HepG2 (cell line): ENCODE results near the gene HAGH. TPM values are rescaled to one million over a fixed set of nuclear protein-coding genes. Genes with fewer than 3 reads are reported as not detected.
A peak's percentile ranks its signal among the peaks of the same experiment; 100 is the strongest.

Experiments
- ARID4A ChIP-seq: sonication (generic); formaldehyde crosslinking; IDR thresholded peaks from 2 replicates; pipeline ENCODE4 v1.5.0; 2020; ENCODE audit warnings: mild to moderate bottlenecking, missing genetic modification reagents, borderline replicate concordance
- CERS6 ChIP-seq: sonication (generic); formaldehyde crosslinking; IDR thresholded peaks from 2 replicates; pipeline ENCODE4 v1.5.0; 2020; ENCODE audit warnings: missing genetic modification reagents
- CREB1 ChIP-seq, 2 experiments: fragments of 450-650 bp in 1 of 2; IDR thresholded peaks; 2 replicates each; pipeline ENCODE4 v1.6.1; 2016 to 2017; ENCODE audit warnings: control low read depth in 1 of 2, mild to moderate bottlenecking in 1 of 2, missing compliant biosample characterization in 1 of 2, missing genetic modification characterization in 1 of 2
- IRF2 ChIP-seq: IDR thresholded peaks from 2 replicates; pipeline ENCODE4 v1.6.1; 2018; ENCODE audit warnings: missing genetic modification reagents, missing compliant biosample characterization
- IRF9 ChIP-seq: sonication (generic); formaldehyde crosslinking; IDR thresholded peaks from 2 replicates; pipeline ENCODE4 v1.8.0; 2022; ENCODE audit warnings: missing genetic modification reagents, mild to moderate bottlenecking, borderline replicate concordance
- polyA plus RNA-seq, 8 experiments: library from polyadenylated mRNA; depleted of rRNA in 3 of 8; stranded (reverse) in 7 of 8; unstranded in 1 of 8; fragments of >200 nt; fragmentation: Illumina TruSeq in 4 of 8; extraction: Trizol in 4 of 8; gene quantifications; 2 replicates each; pipeline versions ENCODE4 v1.2.1 to v1.2.3, GENCODE V29; 2011 to 2016; ENCODE audit warnings: low read depth in 4 of 8, missing spikeins in 1 of 8, mixed read lengths in 1 of 8; ENCODE audit not compliant: insufficient read depth in 1 of 8
- total RNA-seq, 5 experiments: library from RNA; depleted of rRNA; stranded (reverse); fragments of >200 nt; fragmentation: Illumina TruSeq; extraction: Trizol; gene quantifications; 2 replicates each; pipeline ENCODE4 v1.2.3, GENCODE V29; 2016; ENCODE audit warnings: low read depth in 1 of 5
- TF ChIP-seq, protein P1 (sequence below): sonication (generic); formaldehyde crosslinking; IDR thresholded peaks from 2 replicates; pipeline ENCODE4 v1.4.0; 2020; ENCODE audit warnings: missing genetic modification reagents, borderline replicate concordance
- TF ChIP-seq, protein P2 (sequence below): sonication (generic); formaldehyde crosslinking; IDR thresholded peaks from 2 replicates; pipeline ENCODE4 v1.4.0; 2020; ENCODE audit warnings: missing genetic modification reagents; ENCODE audit errors: not compliant biosample characterization
- TF ChIP-seq, protein P3 (sequence below): sonication (generic); formaldehyde crosslinking; IDR thresholded peaks from 2 replicates; pipeline ENCODE4 v1.4.0; 2020; ENCODE audit warnings: missing genetic modification reagents, borderline replicate concordance
- TF ChIP-seq, protein P4 (sequence below): sonication (generic); formaldehyde crosslinking; IDR thresholded peaks from 2 replicates; pipeline ENCODE4 v1.9.0; 2021; ENCODE audit warnings: missing genetic modification reagents, borderline replicate concordance

Gene HAGH
- total and polyA plus RNA-seq, 2 of the 13 experiments (the other 11 are each of a cell fraction or from before 2014, with no cell fraction given) = 70.4 to 95.4 TPM

DNA sequence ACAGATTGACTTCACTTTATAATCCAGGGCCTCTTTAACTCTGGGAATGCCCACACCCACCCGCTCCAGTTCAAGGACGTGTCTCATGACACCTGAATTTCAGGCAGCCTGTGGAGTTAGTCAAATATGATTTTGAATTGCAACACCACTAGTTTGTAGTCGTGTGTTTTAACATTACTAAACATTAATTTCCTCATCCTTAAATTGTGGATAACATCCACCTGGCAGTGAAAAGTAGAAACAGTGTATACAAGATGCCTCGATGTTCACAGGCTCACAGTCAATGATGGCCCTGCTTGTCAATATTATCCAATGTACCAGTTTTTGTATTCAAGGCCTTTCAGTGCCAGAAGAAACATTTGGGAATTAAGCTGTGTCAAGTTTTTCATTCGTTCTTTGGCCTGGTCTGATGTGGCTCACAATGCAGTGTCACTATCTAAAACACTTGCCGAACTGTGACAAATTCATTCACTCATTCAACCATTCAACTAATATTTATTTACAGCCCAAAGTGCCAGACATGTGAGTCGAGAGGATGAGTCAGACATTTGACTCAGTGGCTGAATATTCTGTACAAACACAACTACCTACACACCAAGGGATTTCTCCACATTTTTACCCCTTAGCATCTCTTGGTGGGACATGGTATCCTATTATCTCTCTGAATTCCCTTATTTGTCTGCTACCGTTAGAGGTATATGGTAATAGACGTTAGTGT lies 43.9 kb upstream of the HAGH start (continued):
- TF ChIP-seq, protein P1, sequence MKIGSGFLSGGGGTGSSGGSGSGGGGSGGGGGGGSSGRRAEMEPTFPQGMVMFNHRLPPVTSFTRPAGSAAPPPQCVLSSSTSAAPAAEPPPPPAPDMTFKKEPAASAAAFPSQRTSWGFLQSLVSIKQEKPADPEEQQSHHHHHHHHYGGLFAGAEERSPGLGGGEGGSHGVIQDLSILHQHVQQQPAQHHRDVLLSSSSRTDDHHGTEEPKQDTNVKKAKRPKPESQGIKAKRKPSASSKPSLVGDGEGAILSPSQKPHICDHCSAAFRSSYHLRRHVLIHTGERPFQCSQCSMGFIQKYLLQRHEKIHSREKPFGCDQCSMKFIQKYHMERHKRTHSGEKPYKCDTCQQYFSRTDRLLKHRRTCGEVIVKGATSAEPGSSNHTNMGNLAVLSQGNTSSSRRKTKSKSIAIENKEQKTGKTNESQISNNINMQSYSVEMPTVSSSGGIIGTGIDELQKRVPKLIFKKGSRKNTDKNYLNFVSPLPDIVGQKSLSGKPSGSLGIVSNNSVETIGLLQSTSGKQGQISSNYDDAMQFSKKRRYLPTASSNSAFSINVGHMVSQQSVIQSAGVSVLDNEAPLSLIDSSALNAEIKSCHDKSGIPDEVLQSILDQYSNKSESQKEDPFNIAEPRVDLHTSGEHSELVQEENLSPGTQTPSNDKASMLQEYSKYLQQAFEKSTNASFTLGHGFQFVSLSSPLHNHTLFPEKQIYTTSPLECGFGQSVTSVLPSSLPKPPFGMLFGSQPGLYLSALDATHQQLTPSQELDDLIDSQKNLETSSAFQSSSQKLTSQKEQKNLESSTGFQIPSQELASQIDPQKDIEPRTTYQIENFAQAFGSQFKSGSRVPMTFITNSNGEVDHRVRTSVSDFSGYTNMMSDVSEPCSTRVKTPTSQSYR (CRISPR knock-in tag) = peak; percentile 35; the same call in 1 of the 2 replicates
- TF ChIP-seq, protein P2, sequence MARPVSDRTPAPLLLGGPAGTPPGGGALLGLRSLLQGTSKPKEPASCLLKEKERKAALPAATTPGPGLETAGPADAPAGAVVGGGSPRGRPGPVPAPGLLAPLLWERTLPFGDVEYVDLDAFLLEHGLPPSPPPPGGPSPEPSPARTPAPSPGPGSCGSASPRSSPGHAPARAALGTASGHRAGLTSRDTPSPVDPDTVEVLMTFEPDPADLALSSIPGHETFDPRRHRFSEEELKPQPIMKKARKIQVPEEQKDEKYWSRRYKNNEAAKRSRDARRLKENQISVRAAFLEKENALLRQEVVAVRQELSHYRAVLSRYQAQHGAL (CRISPR knock-in tag) = no peak
- TF ChIP-seq ARID4A (CRISPR knock-in tag) = peak; percentile 27; the same call in 1 of the 2 replicates
- no peak for TF ChIP-seq IRF9 (CRISPR knock-in tag)
- TF ChIP-seq CERS6 (CRISPR knock-in tag) = no peak
- TF ChIP-seq, protein P3, sequence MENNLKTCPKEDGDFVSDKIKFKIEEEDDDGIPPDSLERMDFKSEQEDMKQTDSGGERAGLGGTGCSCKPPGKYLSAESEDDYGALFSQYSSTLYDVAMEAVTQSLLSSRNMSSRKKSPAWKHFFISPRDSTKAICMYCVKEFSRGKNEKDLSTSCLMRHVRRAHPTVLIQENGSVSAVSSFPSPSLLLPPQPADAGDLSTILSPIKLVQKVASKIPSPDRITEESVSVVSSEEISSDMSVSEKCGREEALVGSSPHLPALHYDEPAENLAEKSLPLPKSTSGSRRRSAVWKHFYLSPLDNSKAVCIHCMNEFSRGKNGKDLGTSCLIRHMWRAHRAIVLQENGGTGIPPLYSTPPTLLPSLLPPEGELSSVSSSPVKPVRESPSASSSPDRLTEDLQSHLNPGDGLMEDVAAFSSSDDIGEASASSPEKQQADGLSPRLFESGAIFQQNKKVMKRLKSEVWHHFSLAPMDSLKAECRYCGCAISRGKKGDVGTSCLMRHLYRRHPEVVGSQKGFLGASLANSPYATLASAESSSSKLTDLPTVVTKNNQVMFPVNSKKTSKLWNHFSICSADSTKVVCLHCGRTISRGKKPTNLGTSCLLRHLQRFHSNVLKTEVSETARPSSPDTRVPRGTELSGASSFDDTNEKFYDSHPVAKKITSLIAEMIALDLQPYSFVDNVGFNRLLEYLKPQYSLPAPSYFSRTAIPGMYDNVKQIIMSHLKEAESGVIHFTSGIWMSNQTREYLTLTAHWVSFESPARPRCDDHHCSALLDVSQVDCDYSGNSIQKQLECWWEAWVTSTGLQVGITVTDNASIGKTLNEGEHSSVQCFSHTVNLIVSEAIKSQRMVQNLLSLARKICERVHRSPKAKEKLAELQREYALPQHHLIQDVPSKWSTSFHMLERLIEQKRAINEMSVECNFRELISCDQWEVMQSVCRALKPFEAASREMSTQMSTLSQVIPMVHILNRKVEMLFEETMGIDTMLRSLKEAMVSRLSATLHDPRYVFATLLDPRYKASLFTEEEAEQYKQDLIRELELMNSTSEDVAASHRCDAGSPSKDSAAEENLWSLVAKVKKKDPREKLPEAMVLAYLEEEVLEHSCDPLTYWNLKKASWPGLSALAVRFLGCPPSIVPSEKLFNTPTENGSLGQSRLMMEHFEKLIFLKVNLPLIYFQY (CRISPR knock-in tag) = no peak
- peak; percentile 45; the same call in 1 of the 2 replicates for TF ChIP-seq CREB1 (IDR thresholded peaks at IDR 0.05)
- no peak for TF ChIP-seq CREB1 (CRISPR knock-in tag; IDR thresholded peaks at IDR 0.05)
- TF ChIP-seq IRF2 = no peak
- TF ChIP-seq, protein P4, sequence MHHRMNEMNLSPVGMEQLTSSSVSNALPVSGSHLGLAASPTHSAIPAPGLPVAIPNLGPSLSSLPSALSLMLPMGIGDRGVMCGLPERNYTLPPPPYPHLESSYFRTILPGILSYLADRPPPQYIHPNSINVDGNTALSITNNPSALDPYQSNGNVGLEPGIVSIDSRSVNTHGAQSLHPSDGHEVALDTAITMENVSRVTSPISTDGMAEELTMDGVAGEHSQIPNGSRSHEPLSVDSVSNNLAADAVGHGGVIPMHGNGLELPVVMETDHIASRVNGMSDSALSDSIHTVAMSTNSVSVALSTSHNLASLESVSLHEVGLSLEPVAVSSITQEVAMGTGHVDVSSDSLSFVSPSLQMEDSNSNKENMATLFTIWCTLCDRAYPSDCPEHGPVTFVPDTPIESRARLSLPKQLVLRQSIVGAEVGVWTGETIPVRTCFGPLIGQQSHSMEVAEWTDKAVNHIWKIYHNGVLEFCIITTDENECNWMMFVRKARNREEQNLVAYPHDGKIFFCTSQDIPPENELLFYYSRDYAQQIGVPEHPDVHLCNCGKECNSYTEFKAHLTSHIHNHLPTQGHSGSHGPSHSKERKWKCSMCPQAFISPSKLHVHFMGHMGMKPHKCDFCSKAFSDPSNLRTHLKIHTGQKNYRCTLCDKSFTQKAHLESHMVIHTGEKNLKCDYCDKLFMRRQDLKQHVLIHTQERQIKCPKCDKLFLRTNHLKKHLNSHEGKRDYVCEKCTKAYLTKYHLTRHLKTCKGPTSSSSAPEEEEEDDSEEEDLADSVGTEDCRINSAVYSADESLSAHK (CRISPR knock-in tag) = no peak
